DOHH2 (cell line): ENCODE data around the gene RNF34.

Experiments
- H3F3A ChIP-seq: fragments of 200-600 bp; sonication (generic), shearing (Covaris generic); 2 replicates; pipeline ENCODE4 v1.6.0; 2016; ENCODE audit warnings: antibody characterized with exemption, mild to moderate bottlenecking; ENCODE audit not compliant: control insufficient read depth, insufficient read depth
- H3K27ac ChIP-seq: fragments of 200-600 bp; sonication (generic); 2 replicates; pipeline ENCODE4 v1.5.1; 2014; ENCODE audit warnings: low read depth, mild to moderate bottlenecking, low read length, moderate library complexity
- H3K27me3 ChIP-seq: fragments of 200-600 bp; sonication (generic); 2 replicates; pipeline ENCODE4 v1.6.1; 2014; ENCODE audit warnings: mild to moderate bottlenecking, low read length, mixed read lengths; ENCODE audit not compliant: control insufficient read depth
- H3K36me3 ChIP-seq: fragments of 200-600 bp; sonication (generic); 2 replicates; pipeline ENCODE4 v1.6.1; 2014; ENCODE audit warnings: mild to moderate bottlenecking, low read length, moderate library complexity, mixed read lengths; ENCODE audit not compliant: control insufficient read depth
- H3K4me1 ChIP-seq: fragments of 200-600 bp; sonication (generic); 2 replicates; pipeline ENCODE4 v1.6.1; 2014; ENCODE audit warnings: mild to moderate bottlenecking, low read length, mixed read lengths; ENCODE audit not compliant: control insufficient read depth
- H3K4me2 ChIP-seq: fragments of 200-600 bp; sonication (generic); 2 replicates; pipeline ENCODE4 v1.6.0; 2014; ENCODE audit warnings: mild to moderate bottlenecking, low read length, moderate library complexity
- H3K4me3 ChIP-seq: fragments of 200-600 bp; sonication (generic); 2 replicates; pipeline ENCODE4 v1.5.1; 2014; ENCODE audit warnings: mild to moderate bottlenecking, low read length, mixed read lengths
- H3K79me2 ChIP-seq: fragments of 200-600 bp; sonication (generic); 2 replicates; pipeline ENCODE4 v1.6.1; 2014; ENCODE audit warnings: mild to moderate bottlenecking, low read length, mixed read lengths; ENCODE audit not compliant: control insufficient read depth
- H3K9me2 ChIP-seq: fragments of 200-600 bp; sonication (generic); replicated peaks from 2 replicates; pipeline ENCODE4 v1.6.1; 2014; ENCODE audit warnings: mild to moderate bottlenecking, low read length, mixed read lengths; ENCODE audit not compliant: control insufficient read depth
- H3K9me3 ChIP-seq: fragments of 200-600 bp; sonication (generic); 2 replicates; pipeline ENCODE4 v1.6.1; 2014; ENCODE audit warnings: antibody characterized with exemption, low read length, mixed read lengths; ENCODE audit not compliant: control insufficient read depth, insufficient read depth
- H4K20me1 ChIP-seq: fragments of 200-600 bp; sonication (generic); 2 replicates; pipeline ENCODE4 v1.6.0; 2014; ENCODE audit warnings: low read depth, mild to moderate bottlenecking, antibody characterized with exemption, low read length, moderate library complexity; ENCODE audit not compliant: control insufficient read depth, insufficient read depth
- CTCF ChIP-seq: fragments of 200-600 bp; sonication (generic); IDR thresholded peaks from one replicate; pipeline ENCODE4 v1.5.1; 2014; ENCODE audit warnings: antibody characterized with exemption, mild to moderate bottlenecking, low read depth, low read length; ENCODE audit not compliant: poor library complexity, severe bottlenecking
- EZH2phosphoT487 ChIP-seq: fragments of 200-600 bp; sonication (generic); IDR thresholded peaks from 2 replicates; pipeline ENCODE4 v1.6.1; 2017; ENCODE audit warnings: borderline replicate concordance, mild to moderate bottlenecking, antibody characterized with exemption, low read length, moderate library complexity, mixed read lengths

RNF34 gene

DNA sequence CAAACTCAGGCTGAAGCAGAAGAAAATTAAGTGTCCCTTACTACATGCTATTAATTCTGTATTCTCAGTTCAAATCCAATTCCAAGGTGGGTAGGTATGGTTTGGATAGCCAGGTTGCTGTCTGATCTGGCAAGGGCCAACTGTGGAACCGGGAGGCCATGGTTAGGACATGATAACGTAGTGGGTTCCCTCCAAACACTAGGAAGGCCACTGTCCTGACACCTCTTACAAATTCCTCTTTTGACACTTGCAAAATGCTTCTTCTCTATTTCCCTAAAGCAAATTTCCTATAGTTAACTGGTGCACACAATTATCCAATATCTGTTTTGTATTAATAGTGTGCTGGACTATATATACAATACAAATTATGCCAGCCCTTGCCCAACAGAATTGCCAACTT is 70.8 kb downstream of the RNF34 start:
- H3K9me3 ChIP-seq, result no peaks in the 10 kb centered on the region
- H3K27ac ChIP-seq, result no peak overlapping the region
- H3K4me2 ChIP-seq, result no peak overlapping the region
- H3K9me2 ChIP-seq, result no peaks in the 10 kb centered on the region
- H3K36me3 ChIP-seq, result peaks cover 3% of the 10 kb centered on the region; the same call in 1 of the 2 replicates
- peaks cover 8% of the 10 kb centered on the region for H3K79me2 ChIP-seq
- H3K4me3 ChIP-seq, result no peak overlapping the region
- peaks cover 5% of the 10 kb centered on the region for H3F3A ChIP-seq
- H3K27me3 ChIP-seq, result no peaks in the 10 kb centered on the region
- H3K4me1 ChIP-seq, result peaks cover 14% of the 10 kb centered on the region
- TF ChIP-seq EZH2phosphoT487, result no peak
- no peak for TF ChIP-seq CTCF
- peaks cover 1% of the 10 kb centered on the region; the same call in 1 of the 2 replicates for H4K20me1 ChIP-seq

- no peak overlapping the region for H3K4me3 ChIP-seq
- H3F3A ChIP-seq, result peaks cover 5% of the 10 kb centered on the region
- peaks cover 14% of the 10 kb centered on the region for H3K4me1 ChIP-seq
- no peaks in the 10 kb centered on the region for H3K9me2 ChIP-seq
- no peak overlapping the region for H3K4me2 ChIP-seq
- no peaks in the 10 kb centered on the region for H4K20me1 ChIP-seq
- no peak for TF ChIP-seq EZH2phosphoT487
- TF ChIP-seq CTCF, result no peak
- no peaks in the 10 kb centered on the region for H3K79me2 ChIP-seq
- no peaks in the 10 kb centered on the region for H3K36me3 ChIP-seq
- H3K9me3 ChIP-seq, result no peaks in the 10 kb centered on the region
- no peak overlapping the region for H3K27ac ChIP-seq
- H3K27me3 ChIP-seq, result no peaks in the 10 kb centered on the region
Measured at GRCh38 chr12:121472150-121472905, 72.4 kb downstream of the RNF34 start.
